DMS79 treated with DMSO at 0.1 percent for 48 hours (cell line): Measurements from ENCODE around the gene PTPN23.

Source experiments
- DNase-seq: peaks from one replicate; lab custom pipeline; 2025; lab: John Stamatoyannopoulos, UW

Gene PTPN23

DNA sequence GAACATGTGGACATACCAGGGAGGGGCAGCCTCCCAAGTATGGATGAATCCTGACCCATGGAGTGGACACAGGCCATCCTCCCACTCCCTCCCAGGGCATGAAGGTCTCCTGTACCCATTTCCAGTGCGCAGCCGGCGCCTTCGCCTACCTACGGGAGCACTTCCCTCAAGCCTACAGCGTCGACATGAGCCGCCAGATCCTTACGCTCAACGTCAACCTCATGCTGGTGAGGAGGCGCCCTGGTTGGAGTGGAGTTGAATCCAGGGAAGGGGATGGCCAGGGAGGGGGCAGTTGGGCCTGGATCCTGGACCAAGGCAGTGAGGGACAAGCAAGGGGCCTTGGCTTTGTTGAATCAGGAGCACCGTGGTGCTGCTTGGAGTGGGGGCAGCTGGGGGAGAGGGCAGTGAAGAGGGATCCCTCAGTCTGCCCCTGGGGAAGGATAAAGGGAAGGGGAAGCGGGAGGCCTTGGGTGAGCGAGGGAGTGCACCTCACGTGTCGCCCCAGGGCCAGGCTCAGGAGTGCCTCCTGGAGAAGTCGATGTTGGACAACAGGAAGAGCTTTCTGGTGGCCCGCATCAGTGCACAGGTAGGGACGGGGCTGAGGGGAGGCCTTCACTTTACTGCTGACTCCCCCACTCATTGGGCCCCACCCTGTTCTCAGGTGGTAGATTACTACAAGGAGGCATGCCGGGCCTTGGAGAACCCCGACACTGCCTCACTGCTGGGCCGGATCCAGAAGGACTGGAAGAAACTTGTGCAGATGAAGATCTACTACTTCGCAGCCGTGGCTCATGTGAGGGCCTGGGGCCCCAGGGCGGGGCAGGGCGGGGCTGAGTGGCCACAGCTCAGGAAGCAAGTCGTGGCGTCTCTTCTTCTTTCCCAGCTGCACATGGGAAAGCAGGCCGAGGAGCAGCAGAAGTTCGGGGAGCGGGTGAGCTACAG lies 25.3 kb downstream of the PTPN23 start:
- no peak for DNase-seq

DNA sequence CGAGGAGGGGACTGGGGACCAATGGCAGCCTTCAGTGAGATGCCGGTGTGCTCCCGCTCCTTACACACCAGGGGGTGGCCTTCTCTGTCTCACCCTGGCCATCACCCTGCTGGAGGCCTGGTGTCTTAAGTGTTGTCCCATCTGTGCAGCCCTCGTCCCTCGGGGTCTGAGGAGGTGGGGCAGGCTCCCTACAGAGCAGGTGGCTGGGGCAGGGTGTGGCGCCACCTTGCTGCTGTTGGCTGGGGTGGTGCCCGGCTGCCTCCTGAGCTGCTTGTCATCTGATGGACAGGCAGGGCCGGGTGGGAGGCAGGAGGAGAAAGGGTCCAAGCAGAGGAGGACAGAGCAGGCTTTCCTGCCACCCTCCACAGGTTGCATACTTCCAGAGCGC lies 25.9 kb downstream of the PTPN23 start:
- DNase-seq = no peak

DNA sequence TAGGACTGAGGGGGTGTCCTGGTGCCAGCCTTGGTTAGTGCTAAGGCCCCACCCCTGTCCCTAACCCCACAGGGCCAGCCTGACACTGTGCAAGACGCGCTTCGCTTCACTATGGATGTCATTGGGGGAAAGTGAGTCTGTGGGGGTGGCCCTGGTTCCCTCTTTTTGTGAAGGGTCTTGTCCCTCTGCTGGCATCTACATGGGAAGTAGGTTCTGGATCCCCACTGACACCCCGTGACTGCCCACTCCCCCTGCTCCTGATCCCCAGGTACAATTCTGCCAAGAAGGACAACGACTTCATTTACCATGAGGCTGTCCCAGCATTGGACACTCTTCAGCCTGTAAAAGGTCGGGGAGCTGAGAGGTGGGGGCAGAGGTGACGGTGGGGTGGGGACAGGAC lies 26.4 kb downstream of the PTPN23 start:
- DNase-seq = no peak

DNA sequence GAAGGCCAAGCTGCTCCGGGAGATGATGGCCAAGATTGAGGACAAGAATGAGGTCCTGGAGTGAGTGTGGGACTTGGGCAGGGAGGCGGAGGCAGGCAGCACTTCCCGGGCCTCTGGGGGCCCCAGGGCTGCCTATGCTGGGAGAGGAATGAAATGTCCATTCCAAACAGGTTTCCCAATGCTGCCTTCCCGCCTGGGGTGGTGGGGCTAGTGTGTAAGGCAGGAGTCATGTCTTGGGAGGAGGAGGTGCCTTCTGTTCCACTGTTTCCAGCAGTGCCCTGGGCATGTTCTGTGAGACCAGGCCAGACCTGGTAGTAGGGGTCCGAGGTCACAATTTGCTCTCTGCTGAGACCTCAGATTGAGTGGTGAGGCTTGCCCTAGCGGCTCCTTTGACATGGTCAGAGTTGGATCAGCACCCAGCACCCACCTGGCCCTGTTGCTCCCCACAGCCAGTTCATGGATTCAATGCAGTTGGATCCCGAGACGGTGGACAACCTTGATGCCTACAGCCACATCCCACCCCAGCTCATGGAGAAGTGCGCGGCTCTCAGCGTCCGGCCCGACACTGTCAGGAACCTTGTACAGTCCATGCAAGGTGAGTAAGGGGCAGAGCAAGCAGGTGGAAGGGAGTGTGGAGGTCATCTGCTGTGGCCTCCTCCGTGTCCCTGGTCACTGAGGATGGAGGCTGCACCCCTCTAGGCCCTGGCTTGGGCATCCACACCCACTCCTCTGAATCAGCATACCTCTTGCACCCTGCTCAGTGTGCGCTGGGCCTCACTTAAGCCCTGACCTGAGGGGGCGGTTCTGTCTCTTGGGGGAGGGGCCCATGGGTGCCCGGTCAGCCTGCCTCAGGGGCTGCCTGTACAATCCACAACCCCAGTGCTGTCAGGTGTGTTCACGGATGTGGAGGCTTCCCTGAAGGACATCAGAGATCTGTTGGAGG lies 27.3 kb downstream of the PTPN23 start:
- DNase-seq = no peak

DNA sequence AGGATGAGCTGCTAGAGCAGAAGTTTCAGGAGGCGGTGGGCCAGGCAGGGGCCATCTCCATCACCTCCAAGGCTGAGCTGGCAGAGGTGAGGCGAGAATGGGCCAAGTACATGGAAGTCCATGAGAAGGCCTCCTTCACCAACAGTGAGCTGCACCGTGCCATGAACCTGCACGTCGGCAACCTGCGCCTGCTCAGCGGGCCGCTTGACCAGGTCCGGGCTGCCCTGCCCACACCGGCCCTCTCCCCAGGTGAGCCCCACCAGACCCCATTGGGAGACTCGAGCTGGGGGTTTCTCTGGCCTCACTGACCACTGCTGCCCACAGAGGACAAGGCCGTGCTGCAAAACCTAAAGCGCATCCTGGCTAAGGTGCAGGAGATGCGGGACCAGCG lies 28.0 kb downstream of the PTPN23 start:
- no peak for DNase-seq

DNA sequence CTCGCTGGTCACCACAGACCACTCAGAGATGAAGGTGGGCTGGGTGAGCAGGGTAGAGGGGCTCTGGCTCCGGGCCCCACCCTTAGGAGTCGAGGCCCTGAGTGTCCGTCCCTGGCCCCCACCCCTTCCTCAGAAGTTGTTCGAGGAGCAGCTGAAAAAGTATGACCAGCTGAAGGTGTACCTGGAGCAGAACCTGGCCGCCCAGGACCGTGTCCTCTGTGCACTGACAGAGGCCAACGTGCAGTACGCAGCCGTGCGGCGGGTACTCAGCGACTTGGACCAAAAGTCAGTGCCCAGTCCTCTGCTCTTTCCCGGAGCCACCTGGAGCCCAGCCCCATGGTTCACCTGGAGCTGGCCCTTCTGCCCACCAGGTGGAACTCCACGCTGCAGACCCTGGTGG lies 28.5 kb downstream of the PTPN23 start:
- DNase-seq = no peak

DNA sequence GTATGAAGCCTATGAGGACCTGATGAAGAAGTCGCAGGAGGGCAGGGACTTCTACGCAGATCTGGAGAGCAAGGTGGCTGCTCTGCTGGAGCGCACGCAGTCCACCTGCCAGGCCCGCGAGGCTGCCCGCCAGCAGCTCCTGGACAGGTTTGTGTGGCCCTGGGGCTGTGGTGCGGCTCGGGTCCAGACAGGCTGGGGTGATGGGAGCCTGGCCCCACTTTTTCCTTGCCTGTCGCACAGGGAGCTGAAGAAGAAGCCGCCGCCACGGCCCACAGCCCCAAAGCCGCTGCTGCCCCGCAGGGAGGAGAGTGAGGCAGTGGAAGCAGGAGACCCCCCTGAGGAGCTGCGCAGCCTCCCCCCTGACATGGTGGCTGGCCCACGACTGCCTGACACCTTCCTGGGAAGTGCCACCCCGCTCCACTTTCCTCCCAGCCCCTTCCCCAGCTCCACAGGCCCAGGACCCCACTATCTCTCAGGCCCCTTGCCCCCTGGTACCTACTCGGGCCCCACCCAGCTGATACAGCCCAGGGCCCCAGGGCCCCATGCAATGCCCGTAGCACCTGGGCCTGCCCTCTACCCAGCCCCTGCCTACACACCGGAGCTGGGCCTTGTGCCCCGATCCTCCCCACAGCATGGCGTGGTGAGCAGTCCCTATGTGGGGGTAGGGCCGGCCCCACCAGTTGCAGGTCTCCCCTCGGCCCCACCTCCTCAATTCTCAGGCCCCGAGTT lies 29.0 kb downstream of the PTPN23 start:
- DNase-seq = no peak

DNA sequence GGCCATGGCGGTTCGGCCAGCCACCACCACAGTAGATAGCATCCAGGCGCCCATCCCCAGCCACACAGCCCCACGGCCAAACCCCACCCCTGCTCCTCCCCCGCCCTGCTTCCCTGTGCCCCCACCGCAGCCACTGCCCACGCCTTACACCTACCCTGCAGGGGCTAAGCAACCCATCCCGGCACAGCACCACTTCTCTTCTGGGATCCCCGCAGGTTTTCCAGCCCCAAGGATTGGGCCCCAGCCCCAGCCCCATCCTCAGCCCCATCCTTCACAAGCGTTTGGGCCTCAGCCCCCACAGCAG lies 29.5 kb downstream of the PTPN23 start:
- DNase-seq = no peak

DNA sequence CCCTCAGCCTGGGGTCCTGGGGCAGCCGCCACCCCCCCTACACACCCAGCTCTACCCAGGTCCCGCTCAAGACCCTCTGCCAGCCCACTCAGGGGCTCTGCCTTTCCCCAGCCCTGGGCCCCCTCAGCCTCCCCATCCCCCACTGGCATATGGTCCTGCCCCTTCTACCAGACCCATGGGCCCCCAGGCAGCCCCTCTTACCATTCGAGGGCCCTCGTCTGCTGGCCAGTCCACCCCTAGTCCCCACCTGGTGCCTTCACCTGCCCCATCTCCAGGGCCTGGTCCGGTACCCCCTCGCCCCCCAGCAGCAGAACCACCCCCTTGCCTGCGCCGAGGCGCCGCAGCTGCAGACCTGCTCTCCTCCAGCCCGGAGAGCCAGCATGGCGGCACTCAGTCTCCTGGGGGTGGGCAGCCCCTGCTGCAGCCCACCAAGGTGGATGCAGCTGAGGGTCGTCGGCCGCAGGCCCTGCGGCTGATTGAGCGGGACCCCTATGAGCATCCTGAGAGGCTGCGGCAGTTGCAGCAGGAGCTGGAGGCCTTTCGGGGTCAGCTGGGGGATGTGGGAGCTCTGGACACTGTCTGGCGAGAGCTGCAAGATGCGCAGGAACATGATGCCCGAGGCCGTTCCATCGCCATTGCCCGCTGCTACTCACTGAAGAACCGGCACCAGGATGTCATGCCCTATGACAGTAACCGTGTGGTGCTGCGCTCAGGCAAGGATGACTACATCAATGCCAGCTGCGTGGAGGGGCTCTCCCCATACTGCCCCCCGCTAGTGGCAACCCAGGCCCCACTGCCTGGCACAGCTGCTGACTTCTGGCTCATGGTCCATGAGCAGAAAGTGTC lies 30.2 kb downstream of the PTPN23 start:
- no peak for DNase-seq

DNA sequence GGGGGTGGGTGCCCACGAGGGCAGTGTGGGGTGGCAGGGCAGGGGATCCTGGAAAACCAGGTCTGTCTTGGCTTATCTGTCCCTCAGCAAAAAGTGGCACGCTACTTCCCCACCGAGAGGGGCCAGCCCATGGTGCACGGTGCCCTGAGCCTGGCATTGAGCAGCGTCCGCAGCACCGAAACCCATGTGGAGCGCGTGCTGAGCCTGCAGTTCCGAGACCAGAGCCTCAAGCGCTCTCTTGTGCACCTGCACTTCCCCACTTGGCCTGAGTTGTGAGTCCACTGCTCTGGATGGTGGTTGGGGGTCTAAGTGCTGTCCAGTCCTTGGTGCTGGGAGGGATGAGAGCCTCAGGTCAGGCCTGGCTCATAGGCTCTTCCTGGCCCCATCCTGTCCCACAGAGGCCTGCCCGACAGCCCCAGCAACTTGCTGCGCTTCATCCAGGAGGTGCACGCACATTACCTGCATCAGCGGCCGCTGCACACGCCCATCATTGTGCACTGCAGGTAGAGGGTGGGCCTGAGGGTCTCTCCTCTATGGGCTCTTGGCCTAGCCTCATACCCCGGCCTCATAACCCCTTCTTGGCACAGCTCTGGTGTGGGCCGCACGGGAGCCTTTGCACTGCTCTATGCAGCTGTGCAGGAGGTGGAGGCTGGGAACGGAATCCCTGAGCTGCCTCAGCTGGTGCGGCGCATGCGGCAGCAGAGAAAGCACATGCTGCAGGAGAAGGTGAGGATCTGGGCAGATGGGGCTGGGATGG lies 31.1 kb downstream of the PTPN23 start:
- DNase-seq = no peak

DNA sequence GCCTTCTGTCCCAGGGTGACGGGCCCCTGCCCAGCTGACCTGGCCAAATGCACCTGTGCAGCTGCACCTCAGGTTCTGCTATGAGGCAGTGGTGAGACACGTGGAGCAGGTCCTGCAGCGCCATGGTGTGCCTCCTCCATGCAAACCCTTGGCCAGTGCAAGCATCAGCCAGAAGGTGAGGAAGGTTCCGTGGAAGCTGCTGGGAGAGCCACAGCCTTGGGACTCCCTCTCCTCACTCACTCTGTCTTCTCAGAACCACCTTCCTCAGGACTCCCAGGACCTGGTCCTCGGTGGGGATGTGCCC lies 31.6 kb downstream of the PTPN23 start:
- DNase-seq = no peak

DNA sequence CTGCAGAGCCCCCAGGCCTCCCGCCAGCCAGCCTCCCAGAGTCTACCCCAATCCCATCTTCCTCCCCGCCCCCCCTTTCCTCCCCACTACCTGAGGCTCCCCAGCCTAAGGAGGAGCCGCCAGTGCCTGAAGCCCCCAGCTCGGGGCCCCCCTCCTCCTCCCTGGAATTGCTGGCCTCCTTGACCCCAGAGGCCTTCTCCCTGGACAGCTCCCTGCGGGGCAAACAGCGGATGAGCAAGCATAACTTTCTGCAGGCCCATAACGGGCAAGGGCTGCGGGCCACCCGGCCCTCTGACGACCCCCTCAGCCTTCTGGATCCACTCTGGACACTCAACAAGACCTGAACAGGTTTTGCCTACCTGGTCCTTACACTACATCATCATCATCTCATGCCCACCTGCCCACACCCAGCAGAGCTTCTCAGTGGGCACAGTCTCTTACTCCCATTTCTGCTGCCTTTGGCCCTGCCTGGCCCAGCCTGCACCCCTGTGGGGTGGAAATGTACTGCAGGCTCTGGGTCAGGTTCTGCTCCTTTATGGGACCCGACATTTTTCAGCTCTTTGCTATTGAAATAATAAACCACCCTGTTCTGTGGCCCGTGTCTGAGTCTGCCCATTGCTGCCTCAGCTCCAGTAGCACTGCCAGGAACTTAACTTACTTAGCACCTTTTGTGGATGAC lies 32.2 kb downstream of the PTPN23 start:
- no peak for DNase-seq

DNA sequence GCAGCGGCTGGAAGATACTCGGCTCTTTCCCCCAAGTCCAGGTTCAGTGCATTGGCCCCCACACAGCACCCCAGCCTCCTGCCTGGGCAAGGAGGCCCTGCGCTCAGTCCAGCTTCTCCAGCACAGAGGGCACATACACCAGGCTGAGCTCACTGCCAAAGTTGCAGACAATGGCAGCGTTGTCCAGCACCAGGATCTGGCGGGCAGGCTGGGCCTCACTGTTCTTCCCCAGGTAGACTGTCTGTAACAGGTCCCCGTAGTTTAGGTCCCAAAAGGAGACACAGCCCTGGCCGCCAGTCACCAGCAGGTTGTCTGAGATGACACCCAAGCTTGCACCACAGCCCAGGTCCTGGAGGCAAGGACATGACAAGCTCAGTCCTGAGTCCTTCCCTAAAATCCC lies 32.9 kb downstream of the PTPN23 start:
- DNase-seq = no peak

DNA sequence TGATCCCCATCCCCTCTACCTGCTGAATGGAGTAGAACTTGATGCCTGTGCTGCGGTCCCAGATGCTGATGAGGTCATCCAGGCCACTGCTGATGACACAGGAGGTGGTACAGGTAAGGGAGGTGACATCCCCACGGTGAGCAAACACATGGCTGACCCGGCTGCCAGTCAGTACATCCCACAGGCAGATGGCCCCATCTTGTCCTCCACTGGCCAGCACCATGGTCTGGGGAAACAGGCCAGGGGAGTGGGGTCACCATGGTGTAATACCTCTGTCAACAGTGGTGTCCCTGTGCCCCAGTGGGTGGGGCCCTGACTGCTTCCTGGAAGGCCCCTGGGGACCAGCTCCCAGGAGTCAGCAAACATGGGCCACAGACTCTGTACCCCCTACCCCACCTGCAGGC lies 33.3 kb downstream of the PTPN23 start:
- DNase-seq = no peak

DNA sequence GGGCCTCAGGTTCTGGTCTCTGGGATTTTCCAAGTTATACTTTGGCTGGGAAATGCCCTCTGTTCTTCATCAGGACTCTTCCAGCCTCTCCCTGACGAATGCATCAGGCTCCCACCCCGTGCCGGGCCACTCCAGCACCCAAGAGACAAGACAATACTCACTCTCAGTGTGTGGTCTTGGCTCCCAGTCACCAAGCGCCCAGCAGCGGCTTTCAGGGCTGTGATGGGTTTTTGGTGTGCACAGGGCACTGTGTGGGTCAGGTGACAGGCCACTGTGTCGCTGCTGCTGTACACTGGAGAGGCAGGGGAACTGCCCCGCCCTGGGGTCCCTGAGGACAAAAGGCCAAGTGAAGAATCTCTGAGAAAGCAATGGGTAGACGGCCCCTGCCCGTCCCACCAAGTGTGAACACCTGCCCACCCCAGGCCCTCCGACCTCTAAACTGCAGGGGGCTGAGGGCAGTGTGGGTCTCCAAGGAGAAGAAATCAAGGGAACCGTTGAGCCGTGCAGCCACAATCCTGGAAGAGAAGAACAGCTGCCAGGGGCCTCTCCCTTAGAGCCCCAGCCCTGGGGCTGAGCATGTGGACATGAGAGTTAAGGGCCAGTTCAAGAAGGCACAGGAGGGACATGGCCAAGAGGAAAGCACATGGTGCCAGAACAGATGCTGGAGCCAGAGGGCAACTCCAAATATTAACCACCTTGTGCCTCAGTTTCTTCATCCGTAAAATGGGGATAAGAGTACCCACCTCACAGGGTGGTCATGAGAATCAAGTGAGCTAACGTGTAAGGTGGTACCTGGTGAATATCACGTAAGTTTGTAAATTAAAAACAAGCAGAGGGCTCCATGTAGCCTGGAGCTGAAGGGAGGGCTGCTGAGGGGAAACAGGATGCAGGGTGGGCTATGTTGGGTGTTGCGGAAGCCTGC lies 34.1 kb downstream of the PTPN23 start:
- no peak for DNase-seq

DNA sequence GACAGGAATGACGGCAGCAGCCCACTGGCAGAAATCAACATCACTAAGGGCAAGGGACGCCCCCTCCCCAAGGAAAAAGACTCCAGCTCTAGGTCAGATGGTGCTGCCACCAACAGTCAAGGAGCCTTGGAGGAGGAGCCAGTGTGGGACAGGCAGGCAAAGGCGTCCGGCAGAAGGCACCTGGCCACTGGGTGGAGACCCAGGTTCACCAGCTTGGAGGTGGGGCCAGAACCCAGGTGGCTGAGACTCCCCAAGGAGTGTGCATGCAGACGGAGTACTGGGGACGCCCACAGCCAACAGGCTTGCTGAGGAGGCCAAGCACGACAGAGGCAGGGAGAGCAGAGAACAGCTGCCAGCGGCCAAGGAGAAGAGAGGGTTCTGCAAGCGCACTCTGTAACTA lies 35.2 kb downstream of the PTPN23 start:
- no peak for DNase-seq

DNA sequence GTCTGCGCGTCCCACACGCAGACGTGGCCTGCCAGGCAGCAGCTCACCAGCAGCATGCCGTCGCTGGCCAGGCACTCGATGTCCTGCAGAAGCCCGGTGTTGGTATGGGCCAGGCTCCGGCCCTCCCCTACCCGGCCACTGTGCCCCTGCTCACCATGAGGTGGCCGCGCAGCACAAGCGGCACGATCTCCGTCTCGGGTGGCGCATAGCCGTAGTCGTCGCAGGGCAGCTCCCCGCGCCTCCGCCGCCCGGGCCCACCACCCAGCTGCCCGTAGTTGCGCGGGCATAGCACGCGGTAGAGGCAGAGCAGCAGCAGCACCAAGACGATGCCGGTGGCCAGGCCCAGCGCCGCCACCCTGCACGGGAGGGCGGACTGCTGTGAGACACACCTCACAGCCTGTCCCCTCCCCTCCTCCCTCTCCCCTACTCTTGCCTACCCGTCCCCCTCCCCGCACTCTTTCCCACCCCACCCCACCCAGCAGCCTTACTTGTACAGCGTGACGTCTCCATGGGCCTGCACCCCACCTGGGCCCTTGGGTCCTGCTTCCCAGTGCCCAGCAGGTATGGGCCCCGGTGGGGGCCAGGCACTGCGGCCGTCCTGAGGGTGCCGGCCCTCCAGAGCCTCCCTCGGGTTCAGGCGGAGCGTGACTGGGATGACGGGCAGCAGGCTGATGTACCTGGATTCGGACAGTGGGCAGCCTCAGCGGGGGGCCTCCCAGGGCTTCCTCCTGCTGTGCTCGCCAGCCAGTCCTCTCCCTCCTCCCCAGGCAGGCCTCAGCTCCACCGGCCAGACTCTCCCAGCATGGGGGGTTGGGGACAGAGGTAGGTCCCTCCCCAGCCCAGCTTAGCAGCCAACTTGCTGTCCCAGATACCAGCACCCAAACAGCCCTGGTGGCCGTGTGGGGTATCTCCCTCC lies 37.6 kb downstream of the PTPN23 start:
- DNase-seq = no peak
